Stimulated activated CD4-positive, alpha-beta T cell treated with anti-CD3 and anti-CD28 coated beads, Interleukin-1b, Interleukin-23, amount 100 ng/mL, for 1 hour (primary cell): ENCODE results near the gene PNKD.
A peak's percentile ranks its signal among the peaks of the same experiment; 100 is the strongest.

Experiments
- DNase-seq, 2 donors: peaks; one replicate each; pipeline ENCODE4 v3.0.0-alpha.2; 2020; ENCODE audit warnings: low read depth in 2 of 2

The PNKD gene

DNA sequence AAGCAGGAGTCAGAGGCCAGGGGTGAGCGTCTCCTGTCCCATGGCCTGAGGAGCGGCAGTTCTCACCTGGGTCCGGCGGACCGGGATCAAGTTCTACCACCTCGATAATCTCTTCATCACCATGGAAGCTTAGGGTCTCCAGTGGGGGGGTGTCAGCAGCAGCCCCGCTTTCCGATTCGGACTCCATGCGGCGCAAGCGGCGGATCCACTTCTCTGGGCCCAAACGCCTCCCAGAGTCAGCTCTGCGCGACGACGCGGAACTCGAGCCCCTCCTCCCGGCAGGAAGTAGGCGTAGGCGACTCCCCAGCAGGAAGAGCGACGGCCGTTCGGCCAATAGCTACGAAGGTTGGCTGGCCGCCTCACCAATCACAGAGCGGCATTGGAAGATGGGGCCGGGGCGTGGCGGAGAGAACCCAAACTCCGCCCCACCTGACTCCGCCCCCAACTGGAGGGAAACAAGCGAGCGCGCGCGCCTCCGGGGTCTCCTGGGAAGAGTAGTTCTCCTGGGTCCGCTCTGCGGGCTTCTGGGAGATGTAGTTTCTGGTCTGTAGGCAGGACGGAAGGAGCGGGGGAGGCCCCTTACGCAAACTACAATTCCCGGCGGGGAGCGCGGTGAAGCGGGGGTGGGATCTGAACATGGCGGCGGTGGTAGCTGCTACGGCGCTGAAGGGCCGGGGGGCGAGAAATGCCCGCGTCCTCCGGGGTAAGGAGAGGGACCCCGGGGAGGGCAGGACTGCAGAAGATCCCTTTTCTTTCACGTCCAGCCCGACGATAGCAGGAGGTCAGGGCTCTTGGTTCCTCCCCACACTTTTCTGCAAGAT is at the start of gene PNKD, which contains the start of gene AAMP:
TSS of gene PNKD (plus strand) at position 620 of the 821 bp plus-strand sequence. CDS start at position 637, 17 bp downstream.
TSS of gene AAMP (minus strand) at position 238 of the 821 bp plus-strand sequence. CDS start at position 187, 51 bp downstream.
- peak; percentile 99 to 100 for DNase-seq

- DNase-seq, result no peak
These were observed 49.3 kb upstream of the PNKD start for GRCh38 chr2:218221000-218221399.

DNA sequence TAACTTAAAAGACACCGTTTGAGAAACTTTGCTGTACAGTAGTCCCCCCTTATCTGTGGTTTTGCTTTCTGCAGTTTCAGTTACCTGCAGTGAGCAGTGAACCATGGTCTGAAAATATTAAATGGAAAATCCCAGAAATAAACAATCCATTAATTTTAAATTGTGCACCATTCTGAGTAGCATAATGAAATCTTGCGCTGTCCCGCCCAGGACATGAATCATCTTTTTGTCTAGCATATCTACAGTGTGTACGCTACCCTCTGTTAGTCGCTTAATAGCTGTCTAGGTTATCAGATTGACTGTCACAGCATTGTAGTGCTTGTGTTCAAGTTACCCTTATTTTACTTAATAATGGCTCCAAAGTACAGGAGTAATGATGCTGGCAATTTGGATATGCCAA is 47.3 kb upstream of the PNKD start:
- DNase-seq, result no peak

DNA sequence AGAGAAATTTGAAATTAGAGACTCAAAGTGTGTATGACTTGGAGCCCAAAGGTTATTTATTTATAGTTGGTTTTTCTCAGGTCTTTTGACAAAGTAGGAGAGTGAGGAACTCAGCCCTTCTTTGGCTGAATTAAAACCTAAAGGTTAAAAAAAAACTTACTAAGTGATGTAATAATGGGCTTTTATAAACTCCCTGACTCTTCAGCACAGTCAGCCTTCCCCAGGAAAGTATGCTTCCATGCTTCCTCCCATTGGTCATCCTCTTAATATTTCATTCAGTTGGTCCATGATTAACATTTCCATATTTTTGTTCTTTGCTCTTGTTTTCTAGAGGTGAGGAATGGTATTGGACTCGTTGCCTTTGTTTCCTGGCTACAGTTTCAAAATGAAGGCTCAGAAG is 46.1 kb upstream of the PNKD start:
- DNase-seq, result no peak

DNA sequence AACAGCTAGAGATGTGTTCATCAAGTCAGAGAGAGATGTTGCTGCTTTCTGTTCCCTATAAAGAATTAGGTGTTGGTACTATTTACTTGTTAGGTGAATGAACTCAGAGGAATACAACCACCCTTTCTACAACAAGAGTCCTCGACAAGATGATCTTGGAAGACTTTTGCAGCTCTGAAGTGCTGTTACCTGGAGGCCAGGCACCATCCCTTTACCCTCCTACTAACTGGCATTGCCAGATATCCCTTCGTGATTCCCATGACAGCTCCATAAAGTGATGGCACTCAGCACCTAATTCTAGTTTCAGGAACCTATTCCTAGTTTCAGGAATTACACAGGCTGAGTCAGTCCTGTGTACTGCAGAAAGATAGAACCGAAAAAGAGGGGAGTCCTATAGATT is 43.4 kb upstream of the PNKD start:
- DNase-seq, result no peak

- no peak for DNase-seq
These were observed 41.8 kb upstream of the PNKD start for GRCh38 chr2:218228366-218229090.

GRCh38 chr2:218229239-218229638 is 41.1 kb upstream of the PNKD start:
- peak in 1 of 2 donors; percentile 5 for DNase-seq

DNA sequence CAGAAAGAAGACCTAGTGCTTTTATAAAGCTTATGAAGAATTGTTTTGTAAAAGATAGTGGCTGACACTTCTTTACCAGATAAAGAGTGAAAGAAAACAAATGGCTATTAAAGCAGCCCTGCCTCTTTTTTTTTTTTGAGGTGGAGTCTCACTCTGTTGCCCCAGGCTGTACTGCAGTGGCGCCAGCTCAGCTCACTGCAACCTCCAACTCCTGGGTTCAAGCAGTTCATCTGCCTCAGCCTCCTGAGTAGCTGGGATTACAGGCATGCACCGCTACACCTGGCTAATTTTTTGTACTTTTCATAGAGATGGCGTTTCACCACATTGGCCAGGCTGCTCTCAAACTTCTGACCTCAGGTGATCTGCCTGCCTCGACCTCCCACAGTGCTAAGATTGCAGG is 40.5 kb upstream of the PNKD start:
- no peak for DNase-seq

DNA sequence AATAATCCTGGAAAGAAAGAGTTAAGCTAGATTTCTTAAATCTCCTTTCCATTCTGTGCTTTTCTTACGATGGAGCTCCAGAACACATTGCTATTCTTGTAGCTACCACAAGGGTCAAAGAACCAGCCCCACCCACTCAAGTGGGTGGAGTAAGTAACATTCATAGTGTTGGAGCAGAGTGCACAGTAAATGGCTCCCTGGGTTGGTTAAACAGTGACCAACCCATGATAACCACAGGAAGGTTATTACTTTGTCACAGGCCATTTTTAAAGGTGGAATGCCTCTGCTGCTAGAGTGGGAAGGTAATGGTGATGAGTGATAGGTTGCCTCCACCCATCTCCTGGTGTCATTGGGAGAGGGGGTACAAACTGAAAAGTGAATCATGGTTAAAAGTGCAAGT is 39.4 kb upstream of the PNKD start:
- no peak for DNase-seq

- DNase-seq, result no peak
These were observed 36.8 kb upstream of the PNKD start for GRCh38 chr2:218233543-218233942.

- no peak for DNase-seq
These were observed 35.8 kb upstream of the PNKD start for GRCh38 chr2:218234521-218234920.

DNA sequence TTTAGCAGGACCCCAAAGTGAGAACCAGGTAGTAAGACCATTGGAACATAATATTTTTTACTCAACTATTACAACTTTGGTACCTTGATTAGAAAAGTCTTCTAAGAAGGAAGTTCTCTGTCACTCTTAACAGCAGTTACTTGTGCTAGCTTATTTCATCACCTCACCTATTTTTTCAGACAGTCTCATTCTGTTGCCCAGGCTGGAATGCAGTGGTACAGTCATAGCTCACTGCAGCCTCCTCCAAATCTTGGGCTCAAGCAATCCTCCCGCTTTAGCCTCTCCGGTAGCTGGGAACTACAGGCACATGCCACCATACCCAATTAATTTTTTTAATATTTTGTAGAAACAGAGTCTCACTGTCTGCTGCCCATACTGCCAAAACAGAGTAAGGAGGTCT is 35.3 kb upstream of the PNKD start:
- DNase-seq, result no peak

GRCh38 chr2:218236829-218237228 is 33.5 kb upstream of the PNKD start:
- DNase-seq, result no peak

DNA sequence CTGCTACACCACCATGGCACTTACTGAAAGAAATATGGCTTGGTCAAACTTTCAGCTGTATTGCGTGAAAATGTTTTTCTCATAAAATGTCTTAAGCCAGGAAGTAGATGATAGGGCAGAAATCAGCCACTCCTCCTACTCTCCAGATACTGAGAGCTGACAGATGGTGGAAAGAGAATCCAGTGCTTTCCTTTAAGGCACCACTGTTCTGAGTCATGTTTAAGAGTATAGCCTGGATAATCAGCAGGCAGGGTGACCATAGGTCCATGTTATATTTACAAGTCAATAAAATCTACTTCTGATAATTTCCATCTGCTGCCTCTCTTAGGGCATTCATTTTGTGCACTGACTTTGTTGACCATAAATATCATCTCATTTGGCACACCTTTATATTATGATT is 31.4 kb upstream of the PNKD start:
- no peak for DNase-seq

DNA sequence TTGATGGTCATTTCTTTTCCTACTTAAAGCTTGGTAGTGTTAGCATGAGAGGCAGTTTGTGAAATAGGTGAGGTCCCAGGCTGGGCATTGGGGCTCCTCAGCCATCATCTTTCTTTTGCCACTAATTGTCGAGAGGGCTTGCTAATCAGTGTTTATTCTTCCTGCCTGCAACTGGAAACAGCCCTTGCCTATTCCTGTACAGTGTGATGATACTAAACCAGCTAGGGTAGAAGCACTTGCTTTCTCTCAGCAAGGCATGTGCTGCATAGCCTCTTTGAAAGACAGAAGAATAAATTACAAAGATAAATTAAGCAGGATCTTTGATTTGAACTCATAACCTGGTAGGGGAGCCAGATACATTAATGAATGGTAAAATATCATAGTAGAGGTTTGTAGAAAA is 26.1 kb upstream of the PNKD start:
- DNase-seq, result no peak

DNA sequence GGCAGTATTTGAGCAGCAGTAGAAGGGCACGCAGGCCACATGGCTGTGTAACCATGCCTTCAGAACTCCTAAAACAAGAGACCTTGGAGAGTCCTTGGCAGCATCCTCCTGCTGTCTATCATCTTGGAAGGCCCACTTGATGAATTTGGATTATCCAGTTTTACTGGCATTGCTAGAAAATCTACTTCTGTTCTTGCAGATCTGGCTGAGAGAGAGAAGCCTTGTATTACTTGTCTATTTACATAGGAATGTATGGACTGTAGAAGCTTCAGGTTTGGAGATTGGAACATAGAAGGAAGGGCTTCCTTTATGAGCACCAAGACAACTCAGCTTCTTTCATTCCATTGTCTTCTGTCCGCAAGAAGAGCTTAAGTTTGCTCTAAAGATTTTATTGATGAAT is 25.7 kb upstream of the PNKD start:
- DNase-seq, result no peak

DNA sequence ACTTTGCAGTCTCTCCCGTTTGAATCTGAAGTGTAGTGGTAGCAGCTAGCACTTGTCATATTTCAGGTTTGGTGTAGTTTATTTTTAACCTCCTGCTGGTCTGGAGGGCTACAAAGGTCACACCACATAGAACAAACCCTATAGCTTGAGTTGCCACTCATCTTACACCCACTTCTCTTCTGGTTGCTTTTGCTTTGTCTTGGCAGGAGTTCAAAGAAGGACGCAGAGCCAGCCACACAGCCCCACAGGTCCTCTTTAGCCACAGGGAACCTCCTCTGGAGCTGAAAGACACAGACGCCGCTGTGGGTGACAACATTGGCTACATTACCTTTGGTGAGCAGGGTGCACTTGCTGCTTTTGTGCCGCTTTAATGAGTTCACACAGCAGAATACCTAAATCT is 25.1 kb upstream of the PNKD start:
- DNase-seq, result no peak

GRCh38 chr2:218249691-218250090 is 20.6 kb upstream of the PNKD start:
- no peak for DNase-seq

- DNase-seq, result no peak
These were observed 17.6 kb upstream of the PNKD start for GRCh38 chr2:218252509-218253231.

- DNase-seq, result no peak
These were observed 17.1 kb upstream of the PNKD start for GRCh38 chr2:218253232-218253625.

DNA sequence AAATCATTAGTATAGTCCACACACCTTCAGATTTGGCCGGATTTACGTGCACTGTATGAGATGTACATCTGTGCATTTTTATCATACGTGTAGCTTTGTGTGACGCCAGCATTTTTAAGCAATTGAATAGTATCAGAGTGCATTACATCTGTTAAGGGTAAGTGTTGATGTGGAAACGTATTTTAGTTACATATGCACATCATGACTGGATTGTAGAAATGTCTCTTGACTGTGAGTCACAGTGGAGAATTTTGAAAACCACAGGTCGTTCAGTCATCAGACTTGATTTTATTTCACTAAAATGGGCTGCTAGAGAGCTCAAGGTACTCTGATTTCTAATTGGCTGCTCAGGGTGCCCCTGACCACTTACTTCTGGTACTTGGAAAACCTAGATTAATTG is 14.9 kb upstream of the PNKD start:
- no peak for DNase-seq

DNA sequence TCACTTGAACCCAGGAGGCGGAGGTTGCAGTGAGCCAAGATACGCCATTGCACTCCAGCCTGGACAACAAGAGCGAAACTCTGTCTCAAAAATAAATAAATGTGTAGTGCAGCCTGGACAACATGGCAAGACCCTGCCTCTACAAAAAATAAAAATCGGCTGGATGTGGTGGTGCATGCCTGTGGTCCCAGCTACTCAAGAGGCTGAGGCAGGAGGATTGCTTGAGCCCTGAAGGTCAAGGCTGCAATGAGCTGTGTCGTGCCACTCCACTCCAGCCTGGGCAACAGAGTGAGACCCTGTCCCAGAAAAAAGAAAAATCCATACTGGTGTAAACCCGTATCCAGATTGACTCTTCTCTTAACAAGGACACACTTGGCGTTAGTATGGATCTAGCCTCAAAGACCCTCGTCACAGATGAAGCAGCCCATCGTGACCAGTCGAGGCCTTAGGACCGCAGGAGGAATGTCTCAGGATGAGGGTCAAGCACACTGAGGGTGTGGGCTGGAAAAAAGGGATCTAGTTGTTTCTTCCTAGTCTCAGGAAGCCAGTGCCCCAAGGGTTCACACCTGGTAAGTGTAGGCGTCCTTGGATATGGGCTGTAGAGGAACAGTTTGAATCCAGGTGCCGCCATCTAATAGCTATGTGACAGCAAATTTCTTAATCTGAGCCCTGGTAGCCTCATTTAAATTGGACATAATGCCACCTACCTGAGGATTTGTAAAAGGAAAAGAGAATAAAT is 13.5 kb upstream of the PNKD start:
- no peak for DNase-seq
